Activated T-cell treated with anti-CD3 and anti-CD28 coated beads, Interleukin-2, amount 50 U/mL, for 1 hour (primary cell): Measurements from ENCODE around the gene ATP11A.
"Not testable (repeated sequence)": the region's sequence is repeated elsewhere in the genome, so short reads cannot be mapped to it uniquely, and the experiment has no call there.

Experiments used
- DNase-seq: peaks from one replicate; pipeline ENCODE4 v3.0.0-alpha.2; 2020

The ATP11A gene

DNA sequence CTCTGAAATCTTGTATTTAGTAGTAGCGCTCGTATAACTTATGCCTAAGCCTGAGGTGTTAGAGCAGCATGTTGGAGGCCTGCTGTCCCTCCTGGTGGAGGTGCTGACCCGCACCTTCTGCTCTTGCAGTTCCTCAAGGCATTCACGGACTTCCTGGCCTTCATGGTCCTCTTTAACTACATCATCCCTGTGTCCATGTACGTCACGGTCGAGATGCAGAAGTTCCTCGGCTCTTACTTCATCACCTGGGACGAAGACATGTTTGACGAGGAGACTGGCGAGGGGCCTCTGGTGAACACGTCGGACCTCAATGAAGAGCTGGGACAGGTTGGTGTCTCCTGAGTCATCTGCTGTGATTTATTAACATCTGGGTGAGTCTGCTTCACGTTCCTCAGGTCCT lies 136.7 kb downstream of the ATP11A start:
- DNase-seq, result no peak

- no peak for DNase-seq
These were observed 138.4 kb downstream of the ATP11A start for GRCh38 chr13:112828082-112828699.

- no peak for DNase-seq
These were observed 138.9 kb downstream of the ATP11A start for GRCh38 chr13:112828756-112829155.

- no peak for DNase-seq
These were observed 141.4 kb downstream of the ATP11A start for GRCh38 chr13:112831196-112831595.

GRCh38 chr13:112831801-112832200 lies 142.0 kb downstream of the ATP11A start:
- DNase-seq, result no peak

DNA sequence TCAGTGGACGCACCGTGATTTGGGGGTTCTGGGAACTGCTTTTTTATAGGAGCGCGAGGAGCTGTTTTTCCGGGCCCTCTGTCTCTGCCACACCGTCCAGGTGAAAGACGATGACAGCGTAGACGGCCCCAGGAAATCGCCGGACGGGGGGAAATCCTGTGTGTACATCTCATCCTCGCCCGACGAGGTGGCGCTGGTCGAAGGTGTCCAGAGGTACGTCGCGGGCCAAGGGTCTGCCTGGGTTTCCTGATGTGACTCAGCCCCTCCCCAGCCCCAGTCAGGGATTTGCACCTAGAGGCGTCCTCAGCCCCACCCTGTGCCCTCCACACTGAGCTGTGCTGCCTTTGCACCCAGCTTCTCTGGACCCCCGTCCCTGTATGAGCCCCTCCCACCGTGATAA lies 143.0 kb downstream of the ATP11A start:
- no peak for DNase-seq

- DNase-seq, result no peak
These were observed 143.9 kb downstream of the ATP11A start for GRCh38 chr13:112833551-112834257.

DNA sequence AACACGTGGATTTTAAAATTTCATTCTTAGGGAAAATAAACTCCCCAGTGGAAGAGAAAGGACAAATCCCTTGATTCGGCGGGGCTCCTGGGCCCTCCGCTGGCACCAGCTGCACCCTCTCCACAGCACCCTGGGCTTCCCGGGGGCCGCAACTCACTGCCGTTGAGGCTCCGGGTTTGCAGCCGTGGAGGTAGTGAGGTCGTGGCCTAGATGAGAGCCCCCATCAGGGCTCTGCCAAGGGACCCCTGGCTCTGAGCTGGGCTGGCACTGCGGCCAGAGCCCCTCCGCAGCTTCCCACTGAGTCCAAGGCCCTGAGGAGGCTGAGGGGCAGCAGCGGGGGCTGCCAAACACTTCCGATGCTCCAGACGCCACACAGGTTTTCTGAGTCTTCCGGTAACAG lies 145.5 kb downstream of the ATP11A start:
- no peak for DNase-seq

GRCh38 chr13:112835796-112836195 lies 146.0 kb downstream of the ATP11A start:
- DNase-seq, result no peak

DNA sequence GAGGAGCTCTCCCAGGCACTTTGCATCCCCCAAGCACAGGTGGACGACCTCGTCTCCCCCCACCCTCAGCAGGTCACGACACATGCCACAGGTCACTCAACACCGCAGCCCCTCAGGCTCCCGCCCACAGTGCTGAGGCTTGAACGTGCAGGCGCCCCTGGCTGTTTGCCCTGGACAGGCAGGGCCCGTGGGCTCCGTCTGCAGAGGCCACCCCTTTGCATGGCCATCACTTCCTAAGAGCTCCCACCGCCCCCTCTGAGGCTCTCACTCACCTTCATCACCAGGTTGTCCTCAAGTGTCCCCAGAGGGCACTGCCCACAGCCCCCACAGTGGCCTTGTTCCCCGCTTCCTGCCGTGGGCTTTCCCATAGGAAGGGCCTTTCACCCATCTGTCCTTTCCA lies 147.1 kb downstream of the ATP11A start:
- no peak for DNase-seq

DNA sequence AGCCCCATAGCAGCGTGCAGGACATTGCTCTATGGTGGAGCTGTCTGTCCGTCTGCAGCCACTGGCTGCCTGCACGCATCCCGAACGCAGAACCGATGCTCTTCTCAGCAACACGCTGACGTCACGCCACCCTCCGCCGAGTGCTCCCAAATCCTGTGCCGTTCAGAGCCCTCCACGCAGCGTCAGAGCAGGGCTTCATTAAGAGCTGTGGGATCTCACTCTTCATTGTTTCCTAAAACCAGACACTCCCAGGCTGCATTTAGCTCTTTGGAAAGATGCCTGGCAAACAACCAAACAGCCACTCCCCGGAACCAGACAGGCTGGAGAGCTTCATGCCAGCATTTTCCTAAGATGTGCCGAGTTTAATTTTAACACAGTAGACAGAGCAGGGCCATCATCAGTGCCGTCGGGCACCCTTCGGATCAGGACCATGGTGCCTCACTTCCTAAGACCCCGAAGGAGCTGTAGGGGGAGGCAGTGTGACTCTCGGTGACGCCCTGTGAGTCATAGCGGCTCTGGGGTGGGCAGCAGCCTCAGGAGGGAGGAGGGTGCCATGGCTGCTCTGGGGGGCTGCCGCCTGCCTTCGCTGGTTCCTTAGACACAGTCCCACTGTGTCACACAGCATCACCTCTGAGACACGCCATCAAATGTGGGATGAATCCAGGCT lies 147.7 kb downstream of the ATP11A start:
- no peak for DNase-seq

GRCh38 chr13:112838038-112838841 lies 148.4 kb downstream of the ATP11A start:
- no peak for DNase-seq

- DNase-seq, result no peak
These were observed 148.9 kb downstream of the ATP11A start for GRCh38 chr13:112838842-112839117.

DNA sequence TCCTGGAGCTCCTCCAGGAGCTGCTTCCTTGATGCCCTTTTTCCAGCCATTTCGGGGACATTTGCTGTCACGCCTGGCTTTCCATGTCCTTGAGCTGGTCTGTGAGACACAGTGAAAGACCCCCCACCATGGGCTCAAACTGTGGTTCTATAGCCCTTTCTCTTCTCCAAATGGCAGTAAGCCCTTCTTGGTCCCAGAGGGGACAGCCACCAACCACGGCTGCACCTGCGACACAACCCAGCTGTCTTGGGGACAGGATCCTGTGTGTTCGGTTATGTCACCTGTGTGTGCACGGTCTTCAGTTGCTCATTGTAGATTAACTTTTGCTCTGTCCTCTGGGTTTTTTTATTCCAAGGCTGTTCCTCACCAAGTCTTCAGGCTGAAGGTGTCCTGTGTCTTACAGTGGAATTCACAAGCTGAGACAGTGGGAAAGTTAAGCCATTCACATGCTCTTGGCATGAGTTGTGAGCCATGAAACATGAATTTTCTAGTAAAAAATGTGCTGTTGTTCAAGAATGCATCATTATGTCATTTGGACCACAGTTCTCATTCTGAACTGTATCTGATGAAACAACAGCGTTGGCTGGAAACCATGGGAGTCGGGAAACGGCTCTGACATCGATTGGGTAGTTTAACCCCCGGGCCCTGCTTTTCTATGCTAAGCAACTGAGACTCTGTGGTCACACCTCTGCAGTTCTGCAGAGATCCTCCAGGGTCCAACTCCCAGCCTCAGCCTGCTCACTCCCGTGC lies 149.7 kb downstream of the ATP11A start:
- DNase-seq, result no peak

- no peak for DNase-seq
These were observed 150.8 kb downstream of the ATP11A start for GRCh38 chr13:112840472-112841302.

DNA sequence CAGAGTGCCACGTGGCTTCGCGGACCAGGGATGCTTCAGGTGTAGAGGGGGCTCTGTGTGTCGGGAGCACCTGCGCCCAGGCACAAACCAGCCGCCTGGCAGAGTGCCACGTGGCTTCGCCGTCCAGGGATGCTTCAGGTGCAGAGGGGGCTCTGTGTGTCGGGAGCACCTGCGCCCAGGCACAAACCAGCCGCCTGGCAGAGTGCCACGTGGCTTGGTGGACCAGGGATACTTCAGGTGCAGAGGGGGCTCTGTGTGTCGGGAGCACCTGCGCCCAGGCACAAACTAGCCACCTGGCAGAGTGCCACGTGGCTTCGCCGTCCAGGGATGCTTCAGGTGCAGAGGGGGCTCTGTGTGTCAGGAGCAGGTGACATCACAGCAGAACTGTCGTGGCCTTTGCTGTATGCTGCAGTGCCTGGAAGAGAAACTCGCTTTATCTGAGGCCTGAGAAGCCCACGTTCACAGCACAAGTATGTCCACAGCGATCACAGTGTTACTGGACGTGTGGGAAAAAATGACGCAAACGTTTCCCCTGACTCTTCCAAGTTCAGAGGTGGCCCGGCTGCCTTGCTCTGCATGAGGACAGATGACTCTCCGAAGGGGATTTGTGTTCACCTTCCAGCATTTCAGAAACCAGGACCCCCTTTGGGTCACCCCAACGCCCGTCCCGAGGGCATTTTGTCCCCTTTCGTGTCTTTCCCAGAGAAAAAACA lies 151.6 kb downstream of the ATP11A start:
- DNase-seq, result not testable (repeated sequence)

GRCh38 chr13:112842343-112842856 lies 152.6 kb downstream of the ATP11A start:
- DNase-seq, result no peak

DNA sequence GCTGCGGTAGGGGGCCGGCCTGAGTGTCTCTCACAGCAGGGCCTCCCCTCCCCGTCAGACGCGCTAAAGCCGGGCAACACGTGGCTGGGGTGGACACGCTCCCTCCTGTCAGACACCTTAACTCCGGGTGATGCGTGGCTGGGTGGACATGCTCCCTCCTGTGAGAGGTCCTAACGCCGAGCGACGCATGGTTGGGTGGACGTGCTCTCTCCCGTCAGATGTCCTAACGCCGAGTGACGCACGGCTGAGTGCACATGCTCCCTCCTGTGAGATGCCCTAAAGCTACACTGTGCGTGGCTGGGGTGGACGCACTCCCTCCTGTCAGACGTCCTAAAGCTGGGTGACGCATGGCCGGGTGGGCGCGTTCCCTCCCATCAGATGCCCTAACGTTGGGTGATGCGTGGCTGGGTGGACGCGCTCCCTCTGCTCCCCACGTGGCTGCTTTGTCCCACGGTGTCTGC lies 153.1 kb downstream of the ATP11A start:
- no peak for DNase-seq

- DNase-seq, result no peak
These were observed 153.7 kb downstream of the ATP11A start for GRCh38 chr13:112843392-112844111.

GRCh38 chr13:112844411-112844810 lies 154.6 kb downstream of the ATP11A start:
- no peak for DNase-seq
